Central memory CD8-positive, alpha-beta T cell (primary cell): ENCODE data around the gene KRTAP10-12.

ENCODE experiments used
- ATAC-seq: fragments of 150-1000 bp; cut with Tn5 transposase; replicated peaks from 2 replicates; pipeline ENCODE4 v1.10.0; 2022; ENCODE audit warnings: mild to moderate bottlenecking, moderate FRiP score, moderate number of reproducible peaks; ENCODE audit not compliant: poor library complexity, severe bottlenecking; ENCODE audit errors: extremely low read depth
- DNase-seq, 2 donors: peaks; one replicate each; pipeline ENCODE4 v3.0.0; 2021; ENCODE audit warnings: low spot score in 2 of 2
- H3K27ac Mint-ChIP-seq: one replicate; pipeline ENCODE4 v1.8.0; 2022; ENCODE audit warnings: low read depth, mild to moderate bottlenecking, moderate library complexity, mixed read lengths
- H3K27me3 Mint-ChIP-seq: one replicate; pipeline ENCODE4 v1.8.0; 2022; ENCODE audit warnings: mixed read lengths
- H3K36me3 Mint-ChIP-seq: one replicate; pipeline ENCODE4 v1.8.0; 2022; ENCODE audit warnings: mild to moderate bottlenecking, moderate library complexity, mixed read lengths; ENCODE audit not compliant: insufficient read depth
- H3K4me1 Mint-ChIP-seq: one replicate; pipeline ENCODE4 v1.8.0; 2022; ENCODE audit warnings: mixed read lengths
- H3K4me3 Mint-ChIP-seq: one replicate; pipeline ENCODE4 v1.8.0; 2022; ENCODE audit warnings: mild to moderate bottlenecking, moderate library complexity, mixed read lengths
- H3K9me3 Mint-ChIP-seq: one replicate; pipeline ENCODE4 v1.8.0; 2022; ENCODE audit warnings: mixed read lengths

KRTAP10-12 gene

GRCh38 chr21:44703731-44704635, 7.0 kb downstream of the KRTAP10-12 start:
- ATAC-seq (no peak), DNase-seq (peak in 1 of 2 donors; percentile 7)
- Mint-ChIP-seq H3K9me3 (peaks cover 4% of the 10 kb centered on the region), H3K36me3 (peaks cover 5% of the 10 kb centered on the region), H3K4me3 (no peak overlapping the region), H3K27me3 (peaks cover 100% of the 10 kb centered on the region), H3K4me1 (peaks cover 5% of the 10 kb centered on the region), H3K27ac (no peak overlapping the region)

- Mint-ChIP-seq H3K36me3 (peaks cover 5% of the 10 kb centered on the region), H3K4me1 (peaks cover 11% of the 10 kb centered on the region), H3K27me3 (peaks cover 100% of the 10 kb centered on the region), H3K4me3 (no peak overlapping the region), H3K9me3 (peaks cover 4% of the 10 kb centered on the region), H3K27ac (no peak overlapping the region)
- DNase-seq (peak in 1 of 2 donors; percentile 8), ATAC-seq (no peak)
Observed at GRCh38 chr21:44704636-44705001, 7.6 kb downstream of the KRTAP10-12 start.

DNA sequence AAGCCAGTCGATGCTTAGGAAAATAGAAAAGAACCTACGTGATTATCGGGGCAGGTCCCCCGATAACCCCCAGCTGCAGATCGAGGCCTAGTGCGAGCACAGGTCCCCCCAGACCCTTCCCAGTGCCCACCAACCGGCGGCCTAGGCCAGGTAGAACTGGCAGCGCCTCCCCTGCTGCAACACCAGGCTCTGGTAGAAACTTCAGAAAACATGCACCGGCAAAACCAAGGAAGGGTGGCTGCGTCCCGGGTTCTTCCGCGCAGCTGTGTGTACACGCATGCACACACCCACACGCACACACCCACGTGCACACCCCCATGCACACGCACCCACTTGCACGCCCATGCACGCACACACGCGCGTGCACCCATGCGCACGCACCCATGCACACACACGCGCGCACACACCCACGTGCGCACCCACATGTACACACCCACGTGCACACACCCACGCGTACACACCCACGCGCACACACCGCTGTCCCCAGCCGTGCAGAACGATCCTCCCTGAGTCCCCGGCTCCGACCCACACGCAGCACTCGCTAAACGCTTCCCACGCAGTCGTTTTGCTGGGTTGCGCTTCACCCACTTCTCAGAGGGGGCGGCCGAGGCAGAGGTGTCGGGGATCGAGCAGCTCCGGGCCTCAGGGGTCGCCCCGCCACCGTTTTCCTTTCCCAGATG, 9.2 kb downstream of the KRTAP10-12 start:
- no peak overlapping the region for H3K4me3 Mint-ChIP-seq
- H3K27ac Mint-ChIP-seq = no peak overlapping the region
- H3K36me3 Mint-ChIP-seq = peaks cover 4% of the 10 kb centered on the region
- peaks cover 4% of the 10 kb centered on the region for H3K9me3 Mint-ChIP-seq
- ATAC-seq = no peak
- peaks cover 100% of the 10 kb centered on the region for H3K27me3 Mint-ChIP-seq
- H3K4me1 Mint-ChIP-seq = peaks cover 20% of the 10 kb centered on the region
- no peak for DNase-seq

GRCh38 chr21:44706706-44707581, 10.0 kb downstream of the KRTAP10-12 start:
- Mint-ChIP-seq H3K27me3 (peaks cover 100% of the 10 kb centered on the region), H3K36me3 (peaks cover 3% of the 10 kb centered on the region), H3K4me1 (peaks cover 27% of the 10 kb centered on the region), H3K4me3 (no peak overlapping the region), H3K27ac (no peak overlapping the region), H3K9me3 (peaks cover 4% of the 10 kb centered on the region)
- DNase-seq = no peak
- ATAC-seq = no peak

GRCh38 chr21:44708213-44708865, 11.4 kb downstream of the KRTAP10-12 start:
- Mint-ChIP-seq H3K27me3 (peaks cover 100% of the 10 kb centered on the region), H3K9me3 (peaks cover 4% of the 10 kb centered on the region), H3K4me3 (no peak overlapping the region), H3K36me3 (peaks cover 3% of the 10 kb centered on the region), H3K27ac (no peak overlapping the region), H3K4me1 (peaks cover 27% of the 10 kb centered on the region)
- DNase-seq = no peak
- no peak for ATAC-seq

DNA sequence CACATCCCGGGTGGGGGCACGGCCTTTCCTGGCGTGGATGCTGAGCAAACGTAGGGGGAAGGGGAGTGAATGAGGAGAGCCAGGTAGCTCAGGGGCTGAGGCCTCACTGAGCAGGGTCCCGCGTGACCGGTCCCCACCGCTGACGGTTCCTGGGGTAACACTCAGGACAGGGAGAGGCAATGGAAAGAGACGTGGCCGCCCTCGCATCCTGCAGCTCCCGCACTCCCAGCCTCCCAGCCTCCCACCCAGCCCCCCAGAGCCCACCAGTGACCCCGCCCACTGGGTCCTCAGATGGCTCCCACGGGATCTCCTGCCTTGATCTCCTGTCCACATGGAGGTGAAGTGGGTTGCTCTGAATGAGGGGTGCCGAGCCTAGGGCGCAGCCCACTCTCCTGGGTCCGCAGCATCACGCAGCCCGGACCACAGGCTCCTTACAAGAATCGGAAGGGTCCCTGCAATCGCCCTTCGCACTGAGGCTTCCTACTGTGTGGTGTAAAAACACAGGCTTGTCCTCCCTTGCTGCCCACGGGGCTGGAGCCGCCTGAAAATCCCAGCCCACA, 12.0 kb downstream of the KRTAP10-12 start:
- Mint-ChIP-seq H3K27me3 (peaks cover 100% of the 10 kb centered on the region), H3K4me1 (peaks cover 27% of the 10 kb centered on the region), H3K27ac (no peak overlapping the region), H3K4me3 (peak overlapping the region; percentile 52), H3K9me3 (peaks cover 4% of the 10 kb centered on the region), H3K36me3 (peaks cover 3% of the 10 kb centered on the region)
- ATAC-seq (no peak), DNase-seq (no peak)

DNA sequence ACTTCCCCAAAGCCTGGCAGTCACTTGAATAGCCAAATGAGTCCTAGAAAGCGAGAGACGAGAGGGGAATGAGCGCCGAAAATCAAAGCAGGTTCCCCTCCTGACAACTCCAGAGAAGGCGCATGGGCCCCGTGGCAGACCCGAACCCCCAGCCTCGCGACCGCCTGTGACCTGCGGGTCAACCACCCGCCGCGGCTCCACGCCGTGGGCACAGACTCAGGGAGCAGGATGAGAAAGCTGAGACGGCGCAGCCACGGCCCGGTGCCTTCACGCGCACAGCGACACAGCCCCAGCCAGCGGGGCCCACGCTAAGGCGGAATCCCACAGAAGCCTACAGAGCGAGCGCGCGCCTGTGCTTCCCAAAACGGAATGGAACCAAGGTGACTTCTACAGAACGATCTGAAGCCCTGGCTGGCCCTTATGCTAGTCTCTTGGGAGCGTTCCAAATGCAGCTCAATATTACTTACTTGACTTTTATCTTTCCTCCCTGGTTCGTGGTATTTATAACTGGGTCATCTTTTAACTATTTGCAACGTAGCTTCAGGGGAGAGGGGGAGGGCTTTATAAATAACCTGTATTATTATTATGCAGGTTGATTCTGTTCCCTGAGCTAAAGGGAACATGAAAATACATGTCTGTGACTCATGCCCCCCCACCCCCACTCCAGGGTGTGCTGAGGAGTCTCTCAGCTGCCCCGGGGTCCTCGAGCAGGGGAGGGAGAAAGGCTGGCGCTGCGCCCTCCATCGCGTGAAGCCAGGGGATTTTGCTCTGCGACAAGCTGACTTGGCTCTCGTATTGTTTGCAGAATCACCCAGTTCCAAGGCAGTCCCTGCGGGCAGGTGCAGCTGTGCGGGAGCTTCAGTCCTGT, 12.7 kb downstream of the KRTAP10-12 start:
- Mint-ChIP-seq H3K9me3 (peaks cover 4% of the 10 kb centered on the region), H3K27ac (no peak overlapping the region), H3K4me3 (peak overlapping the region; percentile 52), H3K36me3 (peaks cover 3% of the 10 kb centered on the region), H3K4me1 (peaks cover 27% of the 10 kb centered on the region), H3K27me3 (peaks cover 100% of the 10 kb centered on the region)
- DNase-seq (no peak), ATAC-seq (peak; percentile 30)

GRCh38 chr21:44710294-44710665, 13.3 kb downstream of the KRTAP10-12 start:
- Mint-ChIP-seq H3K9me3 (peaks cover 4% of the 10 kb centered on the region), H3K36me3 (peaks cover 3% of the 10 kb centered on the region), H3K4me3 (peak overlapping the region; percentile 52), H3K27ac (no peak overlapping the region), H3K27me3 (peaks cover 100% of the 10 kb centered on the region), H3K4me1 (peaks cover 27% of the 10 kb centered on the region)
- ATAC-seq = no peak
- no peak for DNase-seq

DNA sequence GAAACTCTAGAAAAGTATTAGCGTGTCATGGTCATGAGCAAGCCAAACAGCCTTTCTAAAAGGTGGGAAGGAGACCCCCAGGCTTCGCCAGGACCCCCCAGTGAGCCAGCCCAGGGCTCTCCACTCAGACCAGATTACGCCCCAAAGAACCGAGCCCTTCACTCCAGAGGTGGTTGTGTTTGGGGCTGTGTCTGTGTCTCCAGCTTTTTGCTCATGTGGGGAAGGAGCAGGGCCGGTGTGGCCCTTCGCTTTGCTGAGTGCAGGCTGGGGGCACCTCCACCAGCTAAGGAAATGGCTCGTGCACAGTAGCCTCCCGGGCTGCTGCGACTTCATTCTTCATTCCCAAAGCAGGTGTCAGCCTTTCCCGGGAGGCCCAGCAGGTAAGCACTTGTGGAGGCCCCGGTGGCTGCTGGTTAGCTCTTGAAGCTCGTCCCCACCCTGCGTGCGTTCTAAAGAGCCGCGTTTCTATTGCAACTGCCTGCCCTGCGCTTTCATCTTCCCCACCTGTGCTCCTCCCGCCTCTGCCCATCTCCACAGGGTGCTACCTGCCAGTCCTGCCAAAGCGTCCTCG, 13.9 kb downstream of the KRTAP10-12 start:
- ATAC-seq = no peak
- no peak for DNase-seq
- Mint-ChIP-seq H3K4me3 (peak overlapping the region; percentile 52), H3K9me3 (peaks cover 1% of the 10 kb centered on the region), H3K27ac (no peak overlapping the region), H3K27me3 (peaks cover 100% of the 10 kb centered on the region), H3K36me3 (peaks cover 3% of the 10 kb centered on the region), H3K4me1 (peaks cover 25% of the 10 kb centered on the region)

GRCh38 chr21:44711327-44712202, 14.6 kb downstream of the KRTAP10-12 start, which contains the start of gene TSPEAR:
Gene TSPEAR (minus strand): TSS chr21:44711572. CDS start chr21:44711514, 58 bp downstream.
- H3K9me3 Mint-ChIP-seq = no peaks in the 10 kb centered on the region
- ATAC-seq = no peak
- peaks cover 3% of the 10 kb centered on the region for H3K36me3 Mint-ChIP-seq
- no peak for DNase-seq
- peaks cover 23% of the 10 kb centered on the region for H3K4me1 Mint-ChIP-seq
- peaks cover 100% of the 10 kb centered on the region for H3K27me3 Mint-ChIP-seq
- H3K4me3 Mint-ChIP-seq = peak within 1 kb of the TSS; percentile 52
- H3K27ac Mint-ChIP-seq = no peak within 1 kb of the TSS
